HG03469 (cell line): ENCODE data around the gene UBN2.

Experiments used
- ATAC-seq: cut with Tn5 transposase; IDR thresholded peaks from one replicate; pipeline ENCODE4 v1.9.1; 2021; ENCODE audit warnings: mild to moderate bottlenecking, moderate library complexity, moderate number of reproducible peaks; ENCODE audit not compliant: unreplicated experiment

Gene UBN2

DNA sequence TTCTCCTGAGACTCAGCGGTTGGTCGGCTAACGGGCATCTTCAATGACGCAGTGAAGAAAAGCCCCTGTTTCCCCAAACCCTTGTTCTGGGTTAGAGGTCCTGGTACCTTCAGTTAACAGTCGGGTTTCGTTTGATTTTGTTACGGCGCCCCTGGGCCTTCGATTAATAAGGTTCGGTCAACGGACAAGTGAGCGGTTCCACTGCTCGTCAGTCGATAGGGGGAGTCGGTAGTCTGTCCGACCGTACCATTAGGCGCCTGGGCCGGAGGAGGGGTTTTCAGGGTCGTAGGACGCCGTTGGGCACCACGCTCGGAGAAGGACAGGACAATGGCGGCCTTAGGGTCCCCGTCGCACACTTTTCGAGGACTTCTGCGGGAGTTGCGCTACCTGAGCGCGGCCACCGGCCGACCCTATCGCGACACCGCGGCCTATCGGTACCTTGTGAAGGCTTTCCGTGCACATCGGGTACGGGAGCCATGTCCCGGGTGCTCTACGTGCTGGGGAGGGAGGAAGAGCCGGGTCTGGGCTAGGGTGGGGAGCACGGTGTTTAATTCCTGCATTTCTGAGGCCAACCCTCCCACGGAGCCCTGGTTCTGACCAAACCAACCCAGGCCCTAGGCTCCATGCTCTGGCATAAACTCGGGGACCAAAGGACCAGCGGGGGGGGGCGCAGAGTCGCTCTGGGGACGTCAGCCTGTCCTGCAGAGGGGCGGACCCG lies 110.2 kb downstream of the UBN2 start, which contains the start of gene FMC1:
FMC1 (plus strand) TSS at position 280 of the 718 bp plus-strand sequence; CDS start at position 328, 48 bp downstream.
- ATAC-seq, result peak; percentile 32

DNA sequence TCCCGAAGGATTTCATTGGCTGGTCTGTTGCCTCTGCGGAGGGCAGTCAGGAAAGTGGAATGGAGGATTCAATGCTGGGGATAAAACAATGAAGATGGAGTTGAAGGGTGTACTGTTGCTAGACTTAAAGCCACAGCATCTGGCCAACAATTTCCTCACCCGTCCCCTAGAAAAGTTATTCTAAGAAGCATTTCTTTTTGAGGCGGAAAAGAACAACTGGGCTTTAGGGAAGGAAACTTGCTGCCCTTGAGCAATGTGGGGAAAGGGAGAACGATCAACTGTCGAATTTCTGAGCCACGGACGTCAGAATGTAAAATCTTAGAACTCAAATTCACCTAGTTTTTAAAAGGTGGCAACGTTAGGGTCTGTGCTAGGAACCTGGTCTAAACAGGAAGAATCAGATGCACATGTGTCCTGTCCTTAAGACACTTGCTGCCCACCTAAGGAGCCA lies 110.8 kb downstream of the UBN2 start:
- no peak for ATAC-seq

DNA sequence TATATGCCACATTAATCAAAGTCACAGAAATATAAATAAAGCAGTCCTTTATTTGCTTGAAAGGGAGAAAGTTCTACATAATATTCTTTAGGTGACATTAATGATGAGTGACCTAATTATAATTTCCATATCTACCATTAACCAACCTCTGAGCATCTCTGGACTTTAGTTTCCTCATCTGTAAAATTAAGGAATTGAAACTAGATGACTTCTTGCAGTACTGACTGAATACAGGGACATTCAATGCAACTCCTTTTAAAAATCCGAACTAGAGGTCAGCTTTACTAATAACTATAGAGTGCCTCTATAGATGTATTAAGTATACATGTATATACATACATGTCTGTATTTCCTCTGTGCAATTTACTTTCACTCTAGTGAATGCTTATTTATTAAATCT lies 114.0 kb downstream of the UBN2 start:
- ATAC-seq, result no peak

DNA sequence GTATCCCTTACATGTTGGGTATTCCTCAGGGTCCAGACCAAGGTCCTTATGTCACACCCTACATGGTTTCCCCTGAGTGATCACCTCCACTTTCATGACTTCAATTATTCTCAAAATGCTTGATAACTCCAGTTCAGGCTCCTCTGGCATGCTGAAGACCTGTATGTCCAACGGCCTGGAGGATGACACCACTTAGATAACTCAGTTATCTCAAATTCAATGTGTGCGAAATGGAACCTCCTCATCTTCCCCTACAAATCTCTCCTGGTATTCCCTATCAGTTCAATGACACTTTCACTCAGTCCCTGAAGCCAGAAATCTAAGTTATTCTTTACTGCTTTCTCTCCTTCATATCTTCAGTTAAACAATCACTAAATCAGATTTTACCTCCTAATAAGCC lies 120.0 kb downstream of the UBN2 start:
- no peak for ATAC-seq

DNA sequence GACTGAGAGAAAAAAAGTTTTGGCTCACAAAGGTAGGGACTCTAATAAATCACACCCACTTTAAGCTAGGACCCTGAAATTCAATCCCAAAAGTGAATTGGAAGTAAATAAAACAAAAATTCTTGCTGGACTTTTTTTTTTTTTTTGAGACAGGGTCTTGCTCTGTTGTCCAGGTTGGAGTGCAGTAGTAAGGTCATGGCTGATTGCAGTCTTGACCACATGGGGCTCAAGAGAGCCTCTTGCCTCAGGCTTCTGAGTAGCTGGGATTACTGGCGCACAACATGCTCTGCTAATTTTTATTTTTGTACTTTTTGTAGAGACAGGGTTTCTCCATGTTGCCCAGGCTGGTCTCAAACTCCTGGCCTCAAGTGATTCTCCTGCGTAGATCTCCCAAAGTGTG lies 123.7 kb downstream of the UBN2 start:
- ATAC-seq, result no peak

DNA sequence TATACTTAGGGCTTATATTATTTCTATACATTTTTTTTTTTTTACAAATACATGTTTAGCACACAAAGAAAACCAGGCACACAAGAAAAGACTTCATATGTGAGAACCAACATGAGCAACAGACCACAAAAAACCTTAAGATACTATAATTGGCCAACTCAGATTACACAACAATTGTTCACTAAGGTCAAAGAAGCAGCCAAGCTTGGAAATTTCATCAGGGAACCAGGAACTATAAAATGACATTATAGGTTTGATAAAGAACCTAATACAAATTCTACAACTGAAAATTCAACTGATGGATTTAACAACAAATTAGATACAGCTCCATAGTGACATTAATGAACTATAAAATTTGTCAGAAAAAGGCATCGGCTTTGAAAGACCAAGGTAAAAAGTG lies 124.3 kb downstream of the UBN2 start:
- ATAC-seq, result no peak
